T-helper 2 cell (primary cell): ENCODE data around the gene ZNF140.

Experiments used
- DNase-seq, 5 experiments: peaks; one replicate each; pipeline versions ENCODE4 v3.0.0 to v3.0.0-alpha.2; 2012 to 2022
- total RNA-seq, 2 donors: gene quantifications; one replicate each; lab custom pipeline; 2026; lab: John Stamatoyannopoulos, UW

The ZNF140 gene
- total RNA-seq, result 8.4 to 33.3 reads per million in 2 donors

DNA sequence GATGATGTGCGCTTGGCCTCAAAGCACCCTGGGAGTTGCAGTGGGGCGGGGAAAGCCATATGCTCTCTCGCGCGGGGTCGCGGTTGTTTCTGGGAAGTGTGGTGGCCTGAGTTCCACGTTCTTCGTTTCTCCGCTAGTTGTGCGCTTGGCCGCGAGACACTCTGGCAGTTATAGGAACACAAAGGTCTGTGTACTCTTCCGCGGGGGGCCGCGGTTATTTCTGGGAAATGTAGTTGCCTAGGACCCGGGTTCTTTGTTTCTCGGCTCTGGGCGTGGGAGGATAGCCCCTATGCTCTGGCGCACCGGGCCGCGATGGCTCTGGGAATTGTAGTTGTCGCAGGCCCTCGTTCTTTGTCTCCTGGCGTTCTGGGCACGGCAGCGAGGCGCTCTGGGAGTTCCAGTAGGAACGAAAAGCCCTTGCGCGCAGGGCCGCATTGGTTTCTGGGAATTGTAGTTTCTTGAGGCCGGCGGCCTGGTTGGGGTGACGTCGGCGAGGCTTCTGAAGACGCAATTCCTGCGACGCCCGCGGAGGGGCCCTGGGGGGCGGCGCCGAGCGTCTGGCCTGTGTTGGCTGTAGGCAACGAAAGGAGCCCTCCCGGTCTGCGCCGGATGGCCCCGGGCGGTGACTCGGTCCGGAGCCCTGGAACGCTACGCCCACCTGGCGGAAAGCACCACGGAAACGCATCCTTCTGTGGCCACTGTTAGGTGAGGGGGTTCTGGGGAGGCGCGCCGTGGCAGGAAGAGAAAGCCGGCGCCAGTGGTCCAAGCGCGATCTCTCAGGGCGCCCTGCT lies at the start of gene ZNF140:
Gene ZNF140, plus strand, starts transcription at position 556 of the 791 bp plus-strand sequence. CDS start 398 bp downstream, outside the sequence.
- DNase-seq, result peak; percentile 85 to 98 (median 93)

DNA sequence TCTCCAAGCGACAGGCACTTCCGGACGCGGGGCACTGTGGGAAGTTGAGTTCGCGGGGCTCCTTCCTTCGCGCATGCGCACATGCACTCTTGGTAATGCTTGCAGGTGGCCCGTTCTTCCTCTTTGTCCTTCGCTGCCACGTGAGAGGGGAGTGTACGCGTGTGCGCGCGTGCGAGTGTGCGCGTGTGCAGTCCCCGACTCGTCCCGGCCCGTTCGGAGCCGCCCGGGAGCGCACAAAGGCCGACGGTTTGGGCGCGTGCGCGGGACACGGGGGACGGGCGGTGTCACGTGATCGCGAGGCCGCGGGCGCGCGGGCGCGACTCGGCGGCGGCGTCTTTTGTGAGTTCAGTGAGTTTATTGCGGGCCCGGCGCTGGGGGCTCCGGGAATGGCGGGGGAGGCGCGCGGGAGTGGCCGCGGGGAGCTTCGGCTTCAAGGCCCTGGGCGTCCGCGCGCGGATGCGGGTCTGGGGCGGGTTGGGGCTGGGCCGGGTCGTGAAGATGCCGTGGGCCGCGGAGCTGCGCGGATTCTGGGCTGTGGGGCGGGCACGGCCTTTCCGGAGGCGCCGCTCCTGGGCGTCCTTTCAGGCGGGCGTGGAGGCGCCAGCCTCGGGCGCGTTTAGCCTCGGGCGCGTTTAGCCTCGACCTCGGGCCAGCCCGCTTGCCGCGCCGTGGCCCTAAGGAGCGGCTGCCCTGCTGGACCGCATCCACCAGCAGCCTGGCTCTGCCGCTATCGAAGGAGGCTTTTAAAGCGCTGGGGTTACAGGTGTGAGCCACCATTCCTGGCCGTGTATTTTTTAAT lies 43.3 kb upstream of the ZNF140 start, which contains the start of gene ZNF84:
Gene ZNF84, plus strand, starts transcription at position 303 of the 799 bp plus-strand sequence. CDS start 3,959 bp downstream, outside the sequence.
- peak; percentile 92 to 99 (median 96) for DNase-seq

DNA sequence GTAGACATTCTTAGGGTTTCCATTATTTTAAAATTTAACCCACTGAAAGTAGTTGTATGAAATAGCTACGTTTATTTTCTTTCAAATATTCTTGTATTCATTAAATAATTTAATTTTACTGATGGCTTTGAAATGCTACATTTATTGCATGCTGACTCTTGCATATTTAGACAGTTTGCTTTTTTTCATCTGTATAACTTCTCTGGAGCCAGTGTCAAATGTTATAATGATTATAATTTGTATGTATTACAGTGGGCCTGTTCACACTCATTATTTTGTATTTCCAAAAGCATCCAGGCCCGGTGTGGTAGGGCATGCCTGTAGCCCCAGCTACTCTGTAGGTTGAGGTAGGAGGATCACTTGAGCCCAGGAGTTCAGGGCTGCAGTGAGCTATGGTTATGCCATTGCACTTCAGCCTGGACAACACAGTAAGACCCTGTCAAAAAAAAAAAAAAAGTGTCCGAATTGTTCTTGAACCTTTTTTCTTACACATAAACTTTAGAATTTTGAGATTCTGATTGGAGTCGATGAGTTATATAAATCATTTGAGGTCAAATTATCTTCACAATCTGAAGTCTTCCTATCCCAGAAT lies 42.5 kb upstream of the ZNF140 start:
- peak in 1 of 5 experiments; percentile 9 for DNase-seq

DNA sequence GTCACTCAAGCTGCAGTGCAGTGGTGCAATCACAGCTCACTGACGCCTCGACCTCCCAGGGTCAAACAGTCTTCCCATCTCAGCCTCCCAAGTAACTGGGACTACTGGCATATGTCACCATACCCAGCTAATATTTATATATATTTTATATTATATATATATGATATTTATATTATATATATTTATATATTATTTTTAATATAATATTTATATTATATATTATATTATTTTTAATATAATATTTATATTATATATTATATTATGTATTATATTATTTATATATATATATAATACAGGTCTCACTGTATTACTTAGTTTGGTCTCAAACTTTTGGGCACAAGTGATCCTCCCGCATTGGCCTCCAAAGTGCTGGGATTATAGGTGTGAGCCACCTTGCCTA lies 34.0 kb upstream of the ZNF140 start:
- DNase-seq, result no peak

DNA sequence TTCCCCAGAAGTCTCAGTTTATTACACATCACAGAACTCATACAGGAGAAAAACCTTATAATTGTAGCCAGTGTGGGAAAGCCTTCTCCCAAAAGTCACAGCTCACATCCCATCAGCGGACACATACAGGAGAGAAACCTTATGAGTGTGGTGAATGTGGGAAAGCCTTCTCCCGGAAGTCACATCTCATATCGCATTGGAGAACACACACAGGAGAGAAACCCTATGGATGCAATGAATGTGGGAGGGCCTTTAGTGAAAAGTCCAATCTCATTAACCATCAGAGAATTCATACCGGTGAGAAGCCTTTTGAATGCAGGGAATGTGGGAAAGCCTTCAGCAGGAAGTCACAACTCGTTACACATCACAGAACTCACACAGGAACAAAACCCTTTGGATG lies 23.3 kb upstream of the ZNF140 start:
- DNase-seq, result no peak

DNA sequence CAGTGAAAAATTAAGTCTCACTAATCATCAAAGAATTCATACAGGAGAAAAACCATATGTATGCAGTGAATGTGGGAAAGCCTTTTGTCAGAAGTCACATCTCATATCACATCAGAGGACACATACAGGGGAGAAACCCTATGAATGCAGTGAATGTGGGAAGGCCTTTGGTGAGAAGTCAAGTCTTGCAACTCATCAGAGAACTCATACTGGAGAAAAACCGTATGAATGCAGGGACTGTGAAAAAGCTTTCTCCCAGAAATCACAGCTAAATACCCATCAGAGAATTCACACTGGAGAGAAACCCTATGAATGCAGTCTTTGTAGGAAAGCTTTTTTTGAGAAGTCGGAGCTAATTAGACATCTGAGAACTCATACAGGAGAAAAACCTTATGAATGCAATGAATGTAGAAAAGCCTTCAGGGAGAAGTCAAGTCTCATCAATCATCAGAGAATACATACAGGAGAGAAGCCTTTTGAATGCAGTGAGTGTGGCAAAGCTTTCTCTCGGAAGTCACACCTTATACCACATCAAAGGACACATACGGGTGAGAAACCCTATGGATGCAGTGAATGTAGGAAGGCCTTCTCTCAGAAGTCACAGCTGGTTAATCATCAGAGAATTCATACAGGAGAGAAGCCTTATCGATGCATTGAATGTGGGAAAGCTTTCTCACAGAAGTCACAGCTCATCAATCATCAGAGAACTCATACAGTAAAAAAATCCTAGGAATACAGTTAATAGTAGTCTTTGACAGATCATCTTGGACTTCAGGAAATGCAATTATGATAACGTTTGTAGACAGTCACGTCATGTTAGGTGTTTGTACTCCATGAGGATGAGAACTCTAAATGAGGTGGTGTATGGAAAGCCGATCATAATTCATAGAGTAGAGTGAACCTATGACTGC lies 22.3 kb upstream of the ZNF140 start:
- DNase-seq, result no peak

DNA sequence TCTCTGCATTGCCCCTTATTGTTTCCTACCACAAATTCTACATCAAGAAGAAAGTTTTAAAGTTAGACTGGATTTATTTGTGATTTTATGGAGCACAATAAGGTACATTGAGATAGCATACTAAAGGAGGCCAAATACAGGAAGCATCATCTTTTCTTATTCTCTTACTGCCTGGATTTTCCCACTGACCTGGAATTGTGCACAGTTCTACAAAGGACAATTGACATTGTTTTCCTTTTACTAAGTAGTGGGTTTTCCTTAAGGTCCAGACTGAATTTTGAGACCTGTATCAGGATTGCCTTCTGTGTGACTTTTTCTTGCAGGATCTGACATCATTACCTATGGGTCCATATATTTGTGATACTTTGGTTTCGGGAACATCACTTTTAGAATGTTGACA lies 18.8 kb upstream of the ZNF140 start:
- DNase-seq, result no peak

DNA sequence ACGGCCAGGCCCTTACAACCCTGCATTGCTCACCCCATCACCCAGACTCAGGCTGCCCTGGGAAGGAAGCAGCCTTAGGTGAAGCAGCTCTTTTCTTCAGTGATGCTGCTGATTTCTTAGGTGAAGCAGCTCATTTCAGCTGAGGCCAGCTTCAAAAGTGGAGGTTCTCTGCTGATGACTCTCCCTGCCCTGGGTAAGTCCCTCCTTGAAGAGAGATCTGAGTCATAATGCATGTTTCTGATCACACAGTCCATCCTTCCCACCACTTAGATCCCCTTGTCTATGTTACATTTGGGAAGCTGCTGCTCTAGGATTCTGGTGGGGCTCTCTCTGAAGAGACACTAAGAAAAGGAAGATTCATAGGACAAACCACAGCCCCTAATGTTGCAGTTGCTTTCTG lies 17.2 kb upstream of the ZNF140 start:
- no peak for DNase-seq

DNA sequence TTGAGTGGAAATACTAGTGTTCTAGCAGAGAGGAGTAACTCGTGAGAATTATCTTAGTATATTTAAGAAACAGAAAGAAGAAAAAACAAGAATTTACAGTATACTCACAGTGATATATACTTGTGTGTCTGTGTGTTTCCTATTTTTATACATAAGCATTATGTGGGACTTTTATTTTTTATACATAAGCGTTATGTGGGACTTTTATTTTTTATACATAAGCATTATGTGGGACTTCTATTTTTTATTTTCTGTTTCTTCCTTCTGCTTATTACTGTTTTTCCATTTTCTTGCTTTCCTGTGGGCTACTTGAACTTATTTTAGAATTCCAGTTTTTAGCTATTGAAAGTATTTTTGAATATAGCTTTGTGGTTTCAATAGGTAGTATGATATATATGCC lies 6.9 kb upstream of the ZNF140 start:
- DNase-seq, result no peak

DNA sequence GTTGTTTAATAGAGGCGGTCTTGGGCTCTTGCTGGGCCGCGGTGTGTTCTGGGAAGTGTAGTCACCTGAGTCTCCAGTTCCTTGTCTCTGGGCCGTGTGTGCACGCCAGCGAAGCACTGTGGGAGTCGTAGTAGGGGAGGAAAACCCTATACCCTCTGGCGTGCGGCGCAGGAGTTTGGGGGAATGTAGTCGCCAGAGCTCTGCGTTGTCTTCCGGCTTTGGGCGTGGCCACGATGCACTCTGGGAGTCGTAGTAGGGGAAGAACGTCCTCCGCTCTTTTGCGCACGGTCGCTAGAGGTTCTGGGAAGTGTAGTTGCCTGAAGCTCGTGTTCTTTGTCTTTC lies 726 bp upstream of the ZNF140 start:
- DNase-seq, result peak; percentile 83 to 100 (median 95)

DNA sequence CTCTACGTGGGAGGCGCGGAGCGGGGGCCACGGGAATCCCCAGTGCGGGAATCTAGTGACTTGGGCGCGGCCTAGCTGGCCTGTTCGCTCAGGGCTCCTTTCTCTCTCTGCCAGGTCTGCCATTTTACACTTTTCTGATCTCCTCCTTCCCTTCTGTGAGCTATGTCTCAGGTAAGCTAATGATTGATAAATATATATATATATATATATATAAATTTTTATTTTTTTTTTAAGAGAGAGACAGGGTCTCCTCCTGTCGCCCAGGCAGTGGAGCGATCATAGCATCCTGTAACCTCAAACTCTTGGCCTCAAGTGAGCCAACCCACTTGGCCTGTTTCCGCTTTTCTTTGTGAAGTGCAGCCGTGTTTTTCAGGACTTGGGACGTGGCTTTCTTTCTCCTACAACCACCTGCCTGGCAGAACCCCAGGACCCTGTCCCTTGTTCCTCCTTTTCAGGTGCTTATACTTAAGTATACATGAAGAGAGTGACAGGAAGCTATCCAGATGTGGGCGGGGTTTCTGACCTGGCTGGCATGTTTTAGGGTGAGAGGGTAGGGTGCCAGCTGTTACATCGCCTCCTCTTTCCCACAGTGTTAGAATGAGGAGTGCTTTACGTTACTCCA lies 547 bp downstream of the ZNF140 start:
- no peak for DNase-seq

DNA sequence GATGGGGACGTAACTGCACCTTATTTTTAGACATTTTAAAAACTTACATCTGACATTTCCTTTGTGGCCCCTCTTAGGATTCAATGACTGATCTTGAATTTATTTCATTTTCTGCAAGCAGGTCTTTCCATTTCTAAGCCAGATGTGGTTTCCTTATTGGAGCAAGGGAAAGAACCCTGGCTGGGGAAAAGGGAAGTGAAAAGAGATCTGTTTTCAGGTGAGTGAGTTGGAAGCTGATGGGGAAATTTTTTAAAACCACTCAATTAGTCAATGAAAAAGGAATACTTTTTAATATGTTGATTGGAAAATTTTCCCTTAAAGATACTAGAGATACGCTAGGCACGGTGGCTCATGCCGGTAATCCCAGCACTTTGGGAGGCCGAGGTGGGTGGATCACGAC lies 2.6 kb downstream of the ZNF140 start:
- DNase-seq, result no peak

DNA sequence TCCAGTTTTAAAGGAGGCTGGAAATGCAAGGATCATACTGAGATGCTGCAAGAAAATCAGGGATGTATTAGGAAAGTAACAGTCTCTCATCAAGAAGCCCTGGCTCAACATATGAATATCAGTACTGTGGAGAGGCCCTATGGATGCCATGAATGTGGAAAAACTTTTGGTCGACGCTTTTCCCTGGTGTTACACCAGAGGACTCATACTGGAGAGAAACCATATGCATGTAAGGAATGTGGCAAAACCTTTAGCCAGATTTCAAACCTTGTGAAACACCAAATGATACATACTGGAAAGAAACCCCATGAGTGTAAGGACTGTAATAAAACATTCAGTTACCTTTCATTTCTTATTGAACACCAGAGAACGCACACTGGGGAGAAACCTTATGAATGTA lies 24.9 kb downstream of the ZNF140 start:
- DNase-seq, result no peak

DNA sequence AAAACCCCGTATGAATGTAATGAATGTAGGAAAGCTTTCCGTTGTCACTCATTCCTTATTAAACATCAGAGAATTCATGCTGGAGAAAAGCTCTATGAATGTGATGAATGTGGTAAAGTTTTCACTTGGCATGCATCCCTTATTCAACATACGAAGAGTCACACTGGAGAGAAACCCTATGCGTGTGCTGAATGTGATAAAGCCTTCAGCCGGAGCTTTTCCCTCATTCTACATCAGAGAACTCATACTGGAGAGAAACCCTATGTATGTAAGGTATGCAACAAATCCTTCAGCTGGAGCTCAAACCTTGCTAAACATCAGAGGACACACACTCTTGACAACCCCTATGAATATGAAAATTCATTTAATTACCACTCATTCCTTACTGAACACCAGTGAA lies 25.5 kb downstream of the ZNF140 start:
- DNase-seq, result peak in 1 of 5 experiments; percentile 4

DNA sequence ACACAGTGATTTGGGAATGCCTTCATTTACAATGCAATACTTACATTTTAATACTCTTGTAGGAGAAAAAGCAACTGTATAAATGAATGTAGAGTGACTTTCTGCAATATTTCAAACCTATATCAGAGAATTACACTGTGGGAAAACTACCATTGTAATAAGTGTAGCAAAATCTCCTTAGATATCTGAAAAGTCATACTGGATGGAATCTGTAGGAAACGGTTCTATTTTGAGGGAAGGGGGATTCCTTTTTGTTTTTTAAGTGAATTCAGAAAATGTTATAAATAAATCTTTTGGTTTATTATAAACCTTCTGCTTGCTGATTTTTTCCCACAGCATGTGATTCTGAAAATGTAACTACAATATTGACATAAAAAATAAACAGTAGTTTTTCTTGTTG lies 26.4 kb downstream of the ZNF140 start:
- no peak for DNase-seq

DNA sequence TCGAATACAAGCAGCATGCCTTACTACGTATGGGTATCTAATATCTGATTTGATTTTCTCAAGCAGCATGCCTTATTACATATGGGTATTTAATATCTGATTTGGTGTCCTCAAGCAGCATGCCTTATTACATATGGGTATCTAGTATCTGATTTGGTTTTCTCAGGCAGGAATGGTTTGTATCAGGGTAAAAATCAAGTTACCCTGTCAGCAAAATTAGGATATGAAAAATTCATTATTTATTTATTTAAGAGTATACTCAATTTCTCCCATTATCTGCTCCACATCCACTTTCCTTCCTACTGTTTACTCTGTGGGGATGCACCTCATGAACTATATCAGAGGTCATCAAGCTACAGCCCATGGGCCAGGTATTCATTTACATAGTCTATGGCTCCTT lies 27.4 kb downstream of the ZNF140 start:
- DNase-seq, result no peak

DNA sequence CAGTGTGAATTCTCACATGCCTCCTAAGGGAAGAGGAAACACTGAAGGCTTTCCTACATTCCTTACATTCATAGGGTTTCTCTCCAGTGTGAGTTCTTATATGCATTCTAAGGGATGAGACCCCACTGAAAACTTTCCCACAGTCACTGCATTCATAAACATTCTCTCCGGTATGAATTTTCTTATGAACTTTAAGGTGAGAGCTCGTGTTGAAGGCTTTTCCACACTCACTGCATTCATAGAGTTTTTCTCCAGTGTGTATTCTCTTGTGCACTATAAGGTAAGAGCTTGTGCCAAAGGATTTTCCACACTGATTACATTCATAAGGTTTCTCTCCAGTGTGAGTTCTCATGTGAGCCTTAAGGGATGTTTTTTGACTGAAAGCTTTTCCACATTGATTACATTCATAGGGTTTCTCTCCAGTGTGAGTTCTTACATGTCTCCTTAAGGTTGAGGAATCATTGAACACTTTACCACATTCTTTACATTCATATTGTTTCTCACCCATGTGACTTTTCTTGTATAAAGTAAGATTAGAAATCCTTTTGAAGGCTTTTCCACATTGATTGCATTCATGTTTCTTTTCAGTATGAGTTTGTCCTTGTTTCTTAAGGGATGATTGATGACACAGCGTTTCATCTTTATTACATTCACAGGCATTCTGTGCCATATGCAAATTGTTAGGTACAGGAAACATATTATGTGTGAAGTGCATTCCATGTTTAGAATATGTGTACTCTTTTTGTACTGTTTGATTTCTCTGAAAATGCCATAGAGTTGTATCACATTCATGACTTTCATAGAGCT lies 39.9 kb downstream of the ZNF140 start:
- DNase-seq, result no peak

DNA sequence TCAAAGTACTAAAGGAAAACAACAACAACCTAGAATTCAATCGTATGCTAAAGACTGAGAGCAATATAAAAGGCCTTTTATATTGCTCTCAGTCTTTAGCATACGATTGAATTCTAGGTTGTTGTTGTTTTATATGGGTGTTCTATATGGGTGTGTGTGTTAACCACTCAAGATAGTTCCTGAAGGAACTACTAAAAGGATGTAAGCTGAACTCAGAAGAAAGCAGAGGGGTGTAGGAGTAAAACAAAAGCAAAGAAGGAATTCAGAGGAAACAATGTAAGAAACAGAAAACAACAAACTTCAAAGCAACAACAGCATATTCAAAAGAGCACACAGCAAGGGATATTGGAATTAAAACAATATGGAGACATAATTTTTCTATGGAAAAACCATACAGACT lies 44.0 kb downstream of the ZNF140 start:
- no peak for DNase-seq

DNA sequence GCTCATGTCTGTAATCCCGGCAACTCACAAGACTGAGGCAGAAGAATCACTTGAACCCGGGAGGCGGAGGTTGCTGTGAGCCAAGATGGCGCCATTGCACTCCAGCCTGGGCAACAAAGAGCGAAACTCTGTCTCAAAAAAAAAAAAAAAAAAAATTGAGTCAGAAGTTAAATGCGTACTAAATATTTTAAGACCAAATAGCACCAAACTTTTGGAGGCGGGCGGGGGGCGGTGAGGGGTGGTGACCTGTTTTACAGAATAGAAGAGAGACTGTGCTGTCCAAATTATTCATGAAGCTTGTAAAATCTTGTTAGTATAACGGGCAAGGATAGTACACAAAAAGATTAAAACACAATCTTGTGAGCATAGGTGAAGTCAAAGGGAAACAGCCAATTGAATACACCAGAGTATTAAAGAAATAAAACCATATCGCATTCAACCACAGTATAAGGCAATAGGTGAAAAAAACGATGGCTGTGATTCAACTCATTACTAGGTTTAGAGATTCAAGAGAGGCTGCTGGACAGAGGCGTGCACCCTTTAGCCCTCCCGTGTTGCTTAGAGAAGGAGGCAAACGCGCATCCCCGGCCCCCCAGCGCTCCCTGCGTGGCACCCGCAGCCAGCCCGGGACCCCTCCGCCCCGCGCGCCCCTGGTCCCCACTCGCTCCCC lies 48.8 kb downstream of the ZNF140 start:
- DNase-seq, result no peak

DNA sequence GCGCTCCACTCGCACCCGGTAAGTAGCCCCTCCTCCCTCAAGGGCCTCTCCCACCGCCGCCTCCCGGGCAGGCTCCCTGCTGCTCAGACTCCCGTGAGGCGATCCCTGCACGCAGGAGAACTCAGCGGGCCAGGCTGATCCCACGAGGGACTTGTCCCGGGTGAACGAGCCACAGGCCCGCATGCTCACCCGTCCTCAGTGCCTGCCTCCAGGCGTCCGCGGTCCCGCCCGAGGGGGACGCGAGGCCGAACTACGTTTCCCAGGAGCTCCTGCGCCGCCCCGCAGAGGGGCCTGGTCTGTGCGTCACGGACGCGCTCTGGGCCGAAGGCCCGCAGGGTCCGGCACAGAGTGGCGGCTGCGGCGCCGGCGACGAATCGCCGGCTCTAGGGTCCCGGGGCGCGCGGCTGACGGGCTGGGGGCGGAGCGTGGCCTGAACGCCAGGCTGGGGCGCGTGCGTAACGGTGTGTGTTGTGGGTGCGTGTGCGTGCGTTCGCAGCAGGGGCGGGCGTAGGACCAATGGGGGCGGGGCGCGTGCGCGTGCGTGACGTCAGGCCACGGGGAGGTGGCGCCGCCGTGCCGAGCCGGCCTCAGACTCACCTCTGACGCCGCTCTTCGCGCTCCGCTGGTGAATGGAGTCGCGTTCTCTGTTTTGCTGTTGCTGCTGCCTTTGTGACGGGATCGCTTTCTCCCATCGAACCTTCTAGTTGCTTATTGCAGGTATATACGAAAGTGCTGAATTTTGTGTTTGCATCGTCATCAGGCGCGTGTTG lies 49.5 kb downstream of the ZNF140 start, which contains the start of the genes ZNF10 and ZNF891:
Gene ZNF10, plus strand, starts transcription at position 590 of the 770 bp plus-strand sequence. CDS start 13,866 bp downstream, outside the sequence.
Gene ZNF891, minus strand, starts transcription at position 237 of the 770 bp plus-strand sequence. CDS start 8,356 bp downstream, outside the sequence.
- peak; percentile 91 to 98 (median 94) for DNase-seq
